ENCODE data around the gene SOCS2.

- no peak for TF ChIP-seq CTCF (IDR thresholded peaks at IDR 0.05)
- peak; percentile 47 for TF ChIP-seq POLR2A (IDR thresholded peaks at IDR 0.05)
Observed at GRCh38 chr12:93591137-93591868, 18.8 kb downstream of the SOCS2 start.

All from right lobe of liver (tissue), 4 donors.